Measurements from ENCODE around the gene LAMC1. TPM values are rescaled to one million over a fixed set of nuclear protein-coding genes. Genes with fewer than 3 reads are reported as not detected.

LAMC1 gene
- polyA plus RNA-seq, 2 donors: 7.0 to 17.6 TPM

Other genes starting within 250 kb of the LAMC1 start
- 1 to 10 TPM; 5.5 to 7.2 TPM for gene NPL, start 233.6 kb upstream of the LAMC1 start, polyA plus RNA-seq
- gene DHX9, start 184.1 kb upstream of the LAMC1 start, polyA plus RNA-seq: 10 to 100 TPM; 38.6 to 70.5 TPM
- not detected for gene SHCBP1L, start 70.3 kb upstream of the LAMC1 start, polyA plus RNA-seq
- gene LAMC2, start 162.8 kb downstream of the LAMC1 start, polyA plus RNA-seq: 1 to 10 TPM; 4.2 to 4.3 TPM

All from esophagus (tissue), 2 donors.